Smooth muscle cell (in vitro differentiated cells): Measurements from ENCODE around the gene COL23A1. TPM values are rescaled to one million over a fixed set of nuclear protein-coding genes. Genes with fewer than 3 reads are reported as not detected.
"Not testable (repeated sequence)": the region's sequence is repeated elsewhere in the genome, so short reads cannot be mapped to it uniquely, and the experiment has no call there.

Experiments
- DNase-seq: peaks from one replicate; lab custom pipeline; 2025; ENCODE audit not compliant: unreplicated experiment; lab: John Stamatoyannopoulos, UW
- H2AFZ ChIP-seq: fragments of 200-600 bp; sonication (generic); 2 replicates; pipeline ENCODE4 v1.6.0; 2016; ENCODE audit warnings: antibody characterized with exemption, low read depth, mild to moderate bottlenecking
- H3F3A ChIP-seq: fragments of 200-600 bp; sonication (generic); 2 replicates; pipeline ENCODE4 v1.6.0; 2017; ENCODE audit warnings: antibody characterized with exemption, low read depth
- H3K27ac ChIP-seq: fragments of 200-600 bp; sonication (generic); 2 replicates; pipeline ENCODE4 v1.5.1; 2016; ENCODE audit warnings: low read depth, mild to moderate bottlenecking
- H3K27me3 ChIP-seq: fragments of 200-600 bp; sonication (generic); 2 replicates; pipeline ENCODE4 v1.6.1; 2016; ENCODE audit warnings: low read depth, mild to moderate bottlenecking
- H3K36me3 ChIP-seq: fragments of 200-600 bp; sonication (generic); 2 replicates; pipeline ENCODE4 v1.5.1; 2016; ENCODE audit warnings: low read depth
- H3K4me1 ChIP-seq: fragments of 200-600 bp; sonication (generic); 2 replicates; pipeline ENCODE4 v1.5.1; 2016; ENCODE audit warnings: low read depth
- H3K4me2 ChIP-seq: fragments of 200-600 bp; sonication (generic); 2 replicates; pipeline ENCODE4 v1.6.0; 2016; ENCODE audit warnings: mild to moderate bottlenecking
- H3K4me3 ChIP-seq: fragments of 200-600 bp; sonication (generic); 2 replicates; pipeline ENCODE4 v1.5.1; 2016; ENCODE audit warnings: mild to moderate bottlenecking
- H3K79me2 ChIP-seq: fragments of 200-600 bp; sonication (generic); 2 replicates; pipeline ENCODE4 v1.6.0; 2016; ENCODE audit warnings: low read depth, mild to moderate bottlenecking
- H3K9ac ChIP-seq: fragments of 200-600 bp; sonication (generic); 2 replicates; pipeline ENCODE4 v1.6.0; 2016; ENCODE audit warnings: low read depth
- H3K9me3 ChIP-seq: fragments of 200-600 bp; sonication (generic); replicated peaks from 2 replicates; pipeline ENCODE4 v1.5.1; 2016; ENCODE audit warnings: low read depth
- H4K20me1 ChIP-seq: fragments of 200-600 bp; sonication (generic); 2 replicates; pipeline ENCODE4 v1.6.0; 2016; ENCODE audit warnings: low read depth
- WGBS: methylation state at CpG from one replicate; pipeline ENCODE4 v1.1.7; 2016; ENCODE audit warnings: low lambda C conversion rate; 5-methylcytosine and 5-hydroxymethylcytosine counted together
- polyA plus RNA-seq: library from polyadenylated mRNA; unstranded; fragments of >200 nt; fragmentation: Nextera tagmentation; extraction: Ambion mirVana; gene quantifications from 2 replicates; pipeline ENCODE4 v1.2.1, GENCODE V29; 2016
- total RNA-seq: library from RNA; depleted of rRNA; stranded (reverse); fragments of >200 nt; gene quantifications from 2 replicates; pipeline ENCODE4 v1.2.3, GENCODE V29; 2014
- TF ChIP-seq, protein P1 (sequence below): fragments of 200-600 bp; sonication (generic); IDR thresholded peaks from 2 replicates; pipeline ENCODE4 v1.5.1; 2017; ENCODE audit warnings: borderline replicate concordance, mild to moderate bottlenecking, antibody characterized with exemption; ENCODE audit not compliant: insufficient read depth, poor library complexity, severe bottlenecking

Gene COL23A1
- total and polyA plus RNA-seq, 2 experiments from 2014 or later = 5.3 to 27.4 TPM

DNA sequence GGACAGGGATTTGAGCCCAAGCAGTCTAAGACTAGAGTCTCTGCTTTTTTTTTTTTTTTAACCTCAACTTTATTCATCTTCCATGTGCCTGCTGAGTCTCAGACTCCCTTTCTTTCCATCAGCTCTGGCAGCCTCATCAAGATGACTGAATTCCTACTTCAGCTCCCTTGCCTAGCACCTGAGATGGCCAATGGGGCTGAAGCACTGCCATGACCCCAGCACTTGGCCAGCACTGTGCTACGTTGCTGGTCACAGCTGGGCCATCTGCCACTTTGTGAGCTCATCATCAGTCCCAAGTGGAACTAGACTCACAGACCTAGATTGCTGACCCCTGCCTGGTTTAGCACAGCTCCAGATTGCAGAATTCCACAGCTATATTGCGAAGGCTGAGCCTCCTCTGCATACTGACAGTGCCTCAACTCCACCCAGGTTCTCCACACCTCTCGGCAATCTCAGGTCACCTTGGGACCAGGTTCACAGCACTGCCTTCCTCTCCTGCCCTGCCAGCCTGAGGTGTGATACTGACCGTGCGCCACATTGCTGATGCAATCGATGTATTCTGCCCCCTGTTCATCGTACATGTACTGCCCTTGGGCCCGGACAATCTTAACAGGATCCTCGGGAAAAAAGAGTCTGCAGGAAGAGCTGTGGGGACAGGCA is 359.2 kb downstream of the COL23A1 start:
- H3K4me3 ChIP-seq = peak overlapping the region; percentile 73
- H3K9me3 ChIP-seq = no peaks in the 10 kb centered on the region
- H3K4me1 ChIP-seq = peaks cover 9% of the 10 kb centered on the region
- peaks cover 4% of the 10 kb centered on the region for H4K20me1 ChIP-seq
- peak overlapping the region; percentile 97 for H3K4me2 ChIP-seq
- WGBS = 86% methylated on average over 9 of the region's 9 CpGs
- DNase-seq = no peak
- H3F3A ChIP-seq = peaks cover 4% of the 10 kb centered on the region
- no peak overlapping the region for H3K9ac ChIP-seq
- H3K27me3 ChIP-seq = no peaks in the 10 kb centered on the region
- no peak overlapping the region for H2AFZ ChIP-seq
- H3K36me3 ChIP-seq = no peaks in the 10 kb centered on the region
- TF ChIP-seq, protein P1, sequence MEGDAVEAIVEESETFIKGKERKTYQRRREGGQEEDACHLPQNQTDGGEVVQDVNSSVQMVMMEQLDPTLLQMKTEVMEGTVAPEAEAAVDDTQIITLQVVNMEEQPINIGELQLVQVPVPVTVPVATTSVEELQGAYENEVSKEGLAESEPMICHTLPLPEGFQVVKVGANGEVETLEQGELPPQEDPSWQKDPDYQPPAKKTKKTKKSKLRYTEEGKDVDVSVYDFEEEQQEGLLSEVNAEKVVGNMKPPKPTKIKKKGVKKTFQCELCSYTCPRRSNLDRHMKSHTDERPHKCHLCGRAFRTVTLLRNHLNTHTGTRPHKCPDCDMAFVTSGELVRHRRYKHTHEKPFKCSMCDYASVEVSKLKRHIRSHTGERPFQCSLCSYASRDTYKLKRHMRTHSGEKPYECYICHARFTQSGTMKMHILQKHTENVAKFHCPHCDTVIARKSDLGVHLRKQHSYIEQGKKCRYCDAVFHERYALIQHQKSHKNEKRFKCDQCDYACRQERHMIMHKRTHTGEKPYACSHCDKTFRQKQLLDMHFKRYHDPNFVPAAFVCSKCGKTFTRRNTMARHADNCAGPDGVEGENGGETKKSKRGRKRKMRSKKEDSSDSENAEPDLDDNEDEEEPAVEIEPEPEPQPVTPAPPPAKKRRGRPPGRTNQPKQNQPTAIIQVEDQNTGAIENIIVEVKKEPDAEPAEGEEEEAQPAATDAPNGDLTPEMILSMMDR = no peak
- peaks cover 26% of the 10 kb centered on the region for H3K79me2 ChIP-seq
- no peak overlapping the region for H3K27ac ChIP-seq

DNA sequence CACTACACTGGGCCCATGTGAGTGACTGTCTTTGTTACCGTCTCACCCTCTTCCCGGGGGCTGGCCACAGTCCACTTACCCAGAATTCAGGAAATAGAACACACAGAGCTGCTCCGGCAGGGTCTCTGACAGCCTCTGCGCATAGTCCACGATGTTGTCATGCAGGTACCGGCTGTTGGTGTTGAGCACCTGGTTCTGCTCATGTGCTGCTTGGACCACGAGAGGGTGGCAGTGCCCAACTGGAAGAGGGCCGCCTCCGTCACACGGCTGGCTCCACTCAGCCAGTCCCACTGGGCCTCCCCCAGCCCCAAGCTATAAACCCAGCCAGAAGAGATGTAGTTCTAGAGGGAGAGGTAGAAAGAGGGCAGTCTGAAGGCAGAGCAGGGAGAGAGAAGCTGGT is 360.3 kb downstream of the COL23A1 start:
- Histone ChIP-seq H2AFZ (no peak overlapping the region), H3K27ac (no peak overlapping the region), H3K4me1 (peaks cover 9% of the 10 kb centered on the region), H3K4me2 (no peak overlapping the region), H3F3A (peaks cover 4% of the 10 kb centered on the region), H3K9ac (no peak overlapping the region), H3K79me2 (peaks cover 26% of the 10 kb centered on the region), H3K27me3 (no peaks in the 10 kb centered on the region), H3K4me3 (no peak overlapping the region), H3K36me3 (no peaks in the 10 kb centered on the region), H4K20me1 (peaks cover 8% of the 10 kb centered on the region), H3K9me3 (no peaks in the 10 kb centered on the region)
- 96% methylated on average over 10 of the region's 10 CpGs for WGBS
- no peak for DNase-seq
- TF ChIP-seq, protein P1 = no peak

DNA sequence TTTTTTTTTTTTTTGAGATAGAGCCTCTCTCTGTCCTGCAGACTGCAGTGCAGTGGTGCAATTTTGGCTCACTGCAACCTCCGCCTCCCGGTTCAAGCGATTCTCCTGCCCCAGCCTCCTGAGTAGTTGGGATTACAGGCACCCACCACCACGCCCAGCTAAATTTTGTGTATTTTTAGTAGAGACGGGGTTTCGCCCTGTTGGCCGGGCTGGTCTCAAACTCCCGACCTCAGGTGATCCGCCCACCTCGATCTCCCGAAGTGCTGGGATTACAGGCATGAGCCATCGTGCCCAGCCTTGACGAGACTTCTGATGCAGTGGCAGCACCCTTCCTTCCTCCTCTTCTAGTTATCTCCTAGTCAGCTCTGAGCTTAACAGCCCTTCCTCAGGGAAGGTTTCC is 361.1 kb downstream of the COL23A1 start:
- not testable (repeated sequence) for H4K20me1 ChIP-seq, H3K4me3 ChIP-seq, H3K9me3 ChIP-seq, H3K27ac ChIP-seq, H3K4me2 ChIP-seq, H3F3A ChIP-seq, H3K9ac ChIP-seq, H2AFZ ChIP-seq, H3K36me3 ChIP-seq, DNase-seq, H3K4me1 ChIP-seq, H3K27me3 ChIP-seq
- whole genome bisulfite sequencing = 98% methylated on average over 13 of the region's 13 CpGs
- peaks cover 26% of the 10 kb centered on the region for H3K79me2 ChIP-seq

DNA sequence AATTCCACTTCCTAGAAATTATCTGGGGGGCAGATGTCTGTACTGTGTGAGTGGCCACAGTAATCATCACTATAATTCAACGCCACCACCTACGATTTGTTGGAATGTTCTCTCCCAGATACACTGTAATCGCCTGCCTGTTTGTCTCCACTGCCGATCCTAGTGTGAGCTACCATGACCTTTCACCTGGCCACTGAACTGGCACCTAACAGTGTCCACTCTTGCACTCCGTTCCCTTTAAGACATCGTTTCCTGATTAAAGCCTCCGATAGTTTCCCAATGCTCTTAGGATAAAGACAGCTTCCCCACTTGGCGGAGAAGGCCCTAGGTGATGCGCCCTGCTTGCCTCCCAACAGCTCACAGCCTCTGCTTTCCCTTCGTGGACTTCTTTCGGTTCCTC is 361.6 kb downstream of the COL23A1 start:
- Histone ChIP-seq H3K27me3 (no peaks in the 10 kb centered on the region), H3K4me2 (no peak overlapping the region), H3K36me3 (no peaks in the 10 kb centered on the region), H4K20me1 (peaks cover 8% of the 10 kb centered on the region), H3K9me3 (no peaks in the 10 kb centered on the region), H3K9ac (no peak overlapping the region), H3K27ac (no peak overlapping the region), H2AFZ (no peak overlapping the region), H3K4me3 (no peak overlapping the region), H3F3A (peaks cover 4% of the 10 kb centered on the region), H3K4me1 (peaks cover 9% of the 10 kb centered on the region), H3K79me2 (peaks cover 26% of the 10 kb centered on the region)
- DNase-seq = no peak
- TF ChIP-seq, protein P1 = no peak
- WGBS = 98% methylated on average over 11 of the region's 11 CpGs
